ENCODE data around the gene PLEKHA6. TPM values are rescaled to one million over a fixed set of nuclear protein-coding genes. Genes with fewer than 3 reads are reported as not detected.
A peak's percentile ranks its signal among the peaks of the same experiment; 100 is the strongest.

The PLEKHA6 gene
- total RNA-seq, 1 donor from 2014 or later = 15.4 TPM

- no peak for DNase-seq (ENCODE audit: low read depth)
- H3K4me3 ChIP-seq (ENCODE audit: low read depth, low read length) = no peak overlapping the region
- H3K36me3 ChIP-seq (ENCODE audit: control insufficient read depth, insufficient read depth, low read length) = no peaks in the 10 kb centered on the region
- peak; percentile 90 for TF ChIP-seq CTCF (IDR thresholded peaks at IDR 0.05; ENCODE audit: insufficient read depth, low read length, poor library complexity, severe bottlenecking)
- no peaks in the 10 kb centered on the region for H3K27me3 ChIP-seq (ENCODE audit: control insufficient read depth, insufficient read depth, low read length)
Measured at GRCh38 chr1:204398197-204399125, 38.7 kb upstream of the PLEKHA6 start.

- H3K4me3 ChIP-seq (ENCODE audit: low read depth, low read length) = no peak overlapping the region
- H3K36me3 ChIP-seq (ENCODE audit: control insufficient read depth, insufficient read depth, low read length) = no peaks in the 10 kb centered on the region
- TF ChIP-seq CTCF (IDR thresholded peaks at IDR 0.05; ENCODE audit: insufficient read depth, low read length, poor library complexity, severe bottlenecking) = no peak
- no peaks in the 10 kb centered on the region for H3K27me3 ChIP-seq (ENCODE audit: control insufficient read depth, insufficient read depth, low read length)
- DNase-seq (ENCODE audit: low read depth) = no peak
Measured at GRCh38 chr1:204396015-204396583, 36.4 kb upstream of the PLEKHA6 start.

- H3K36me3 ChIP-seq (ENCODE audit: control insufficient read depth, insufficient read depth, low read length) = no peaks in the 10 kb centered on the region
- no peaks in the 10 kb centered on the region for H3K27me3 ChIP-seq (ENCODE audit: control insufficient read depth, insufficient read depth, low read length)
- no peak for TF ChIP-seq CTCF (IDR thresholded peaks at IDR 0.05; ENCODE audit: insufficient read depth, low read length, poor library complexity, severe bottlenecking)
- DNase-seq (ENCODE audit: low read depth) = no peak
- H3K4me3 ChIP-seq (ENCODE audit: low read depth, low read length) = no peak overlapping the region
Measured at GRCh38 chr1:204391629-204392028, 31.9 kb upstream of the PLEKHA6 start.

- DNase-seq (ENCODE audit: low read depth) = no peak
- no peaks in the 10 kb centered on the region for H3K27me3 ChIP-seq (ENCODE audit: control insufficient read depth, insufficient read depth, low read length)
- H3K36me3 ChIP-seq (ENCODE audit: control insufficient read depth, insufficient read depth, low read length) = no peaks in the 10 kb centered on the region
- no peak overlapping the region for H3K4me3 ChIP-seq (ENCODE audit: low read depth, low read length)
- TF ChIP-seq CTCF (IDR thresholded peaks at IDR 0.05; ENCODE audit: insufficient read depth, low read length, poor library complexity, severe bottlenecking) = no peak
Measured at GRCh38 chr1:204390751-204391466, 31.2 kb upstream of the PLEKHA6 start.

- DNase-seq (ENCODE audit: low read depth) = no peak
- H3K4me3 ChIP-seq (ENCODE audit: low read depth, low read length) = no peak overlapping the region
- no peak for TF ChIP-seq CTCF (IDR thresholded peaks at IDR 0.05; ENCODE audit: insufficient read depth, low read length, poor library complexity, severe bottlenecking)
- H3K27me3 ChIP-seq (ENCODE audit: control insufficient read depth, insufficient read depth, low read length) = no peaks in the 10 kb centered on the region
- no peaks in the 10 kb centered on the region for H3K36me3 ChIP-seq (ENCODE audit: control insufficient read depth, insufficient read depth, low read length)
Measured at GRCh38 chr1:204385727-204386126, 26.0 kb upstream of the PLEKHA6 start.

All from kidney epithelial cell (primary cell).